ENCODE results near the gene SHROOM3.
A peak's percentile ranks its signal among the peaks of the same experiment; 100 is the strongest.

SHROOM3 gene

DNA sequence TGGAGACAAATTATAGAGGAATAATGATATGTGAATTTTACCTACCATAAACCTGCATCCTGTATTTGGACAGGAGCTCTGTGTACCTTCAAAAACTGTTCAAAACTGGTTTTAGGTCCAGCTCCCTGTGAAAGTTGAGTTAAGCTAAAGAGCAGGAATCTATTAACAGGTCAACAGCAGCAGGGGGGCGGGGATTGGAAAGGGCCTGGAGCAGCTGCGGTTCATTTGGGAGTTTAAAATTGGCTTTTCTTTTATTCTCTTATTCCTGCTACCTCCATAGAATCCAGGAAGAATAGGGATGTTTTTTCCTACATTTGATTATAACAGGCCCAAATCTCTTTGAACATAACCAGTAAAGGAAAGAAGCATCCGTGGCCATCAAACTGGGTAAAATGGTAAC, 23.8 kb downstream of the SHROOM3 start:
- H3K27me3 ChIP-seq (ENCODE audit: control insufficient read depth in 1 of 2, insufficient read depth in 1 of 2, low read length in 2 of 2) = no peaks in the 10 kb centered on the region
- H3K4me3 ChIP-seq (ENCODE audit: insufficient read depth in 1 of 2, low read depth in 1 of 2, low read length in 2 of 2) = no peak overlapping the region
- no peak overlapping the region for H3K23ac ChIP-seq (ENCODE audit: low read length in 2 of 2)
- no peaks in the 10 kb centered on the region for H3K36me3 ChIP-seq (ENCODE audit: control insufficient read depth in 1 of 2, insufficient read depth in 2 of 2, low read depth in 1 of 2, low read length in 2 of 2)
- DNase-seq = peak; percentile 17
- H2AFZ ChIP-seq (ENCODE audit: low read depth, low read length) = no peak overlapping the region
- H2BK15ac ChIP-seq (ENCODE audit: low read depth, poor library complexity, severe bottlenecking) = no peak overlapping the region
- peak overlapping the region; percentile 93 for H2BK5ac ChIP-seq (ENCODE audit: low read depth, low read length, poor library complexity, severe bottlenecking)
- H3K9me3 ChIP-seq (ENCODE audit: control insufficient read depth, low read length) = peaks cover 11% of the 10 kb centered on the region
- peak overlapping the region; percentile 49 for H3K4me2 ChIP-seq (ENCODE audit: low read length, poor library complexity, severe bottlenecking)
- H4K8ac ChIP-seq (ENCODE audit: low read length) = no peak overlapping the region
- H3K9ac ChIP-seq (ENCODE audit: low read length) = no peak overlapping the region
- peak overlapping the region; percentile 19 for H2BK120ac ChIP-seq (ENCODE audit: low read depth, low read length)
- H4K91ac ChIP-seq (ENCODE audit: low read length) = no peak overlapping the region
- H2AK5ac ChIP-seq (ENCODE audit: low read length, severe bottlenecking) = peak overlapping the region; percentile 75
- H3K4me1 ChIP-seq (ENCODE audit: control insufficient read depth, insufficient read depth, low read depth, low read length) = peaks cover 5% of the 10 kb centered on the region
- no CpG with 5 or more reads among the region's 3 CpGs for WGBS
- H3K18ac ChIP-seq (ENCODE audit: low read depth in 1 of 2, low read length in 2 of 2) = peak overlapping the region in 1 of 2 experiments; percentile 33
- no peak overlapping the region for H3K14ac ChIP-seq (ENCODE audit: low read length in 2 of 2)
- no peaks in the 10 kb centered on the region for H3K79me1 ChIP-seq (replicated peaks; ENCODE audit: low read length, poor library complexity, severe bottlenecking)
- H3K27ac ChIP-seq (ENCODE audit: low read length, poor library complexity, severe bottlenecking) = peak overlapping the region; percentile 92
- H3K4ac ChIP-seq (ENCODE audit: low read depth in 1 of 2, low read length in 2 of 2) = no peak overlapping the region
- H2BK12ac ChIP-seq (ENCODE audit: low read length in 2 of 2) = no peak overlapping the region

DNA sequence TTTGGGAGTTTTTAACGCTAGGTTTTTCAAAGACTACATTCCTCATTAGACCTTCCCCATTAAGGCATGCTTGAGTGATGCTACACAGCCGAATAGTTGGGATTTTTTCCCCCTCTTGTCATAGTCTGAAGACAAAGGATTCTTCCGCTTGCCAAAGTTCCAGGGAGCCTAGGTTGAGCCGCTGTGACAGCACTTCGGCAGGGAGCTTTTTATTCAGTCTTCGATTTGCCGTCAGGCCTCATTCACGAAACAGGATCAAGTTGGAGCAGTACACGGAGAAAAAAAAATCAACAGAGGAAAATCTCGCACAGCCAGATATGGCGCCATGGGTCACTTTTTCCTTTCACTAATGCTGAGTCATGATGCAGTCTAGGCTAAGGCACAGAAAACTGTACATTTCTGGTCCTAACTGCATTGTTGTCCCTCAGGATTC, 24.3 kb downstream of the SHROOM3 start:
- peak overlapping the region; percentile 92 for H3K27ac ChIP-seq (ENCODE audit: low read length, poor library complexity, severe bottlenecking)

DNA sequence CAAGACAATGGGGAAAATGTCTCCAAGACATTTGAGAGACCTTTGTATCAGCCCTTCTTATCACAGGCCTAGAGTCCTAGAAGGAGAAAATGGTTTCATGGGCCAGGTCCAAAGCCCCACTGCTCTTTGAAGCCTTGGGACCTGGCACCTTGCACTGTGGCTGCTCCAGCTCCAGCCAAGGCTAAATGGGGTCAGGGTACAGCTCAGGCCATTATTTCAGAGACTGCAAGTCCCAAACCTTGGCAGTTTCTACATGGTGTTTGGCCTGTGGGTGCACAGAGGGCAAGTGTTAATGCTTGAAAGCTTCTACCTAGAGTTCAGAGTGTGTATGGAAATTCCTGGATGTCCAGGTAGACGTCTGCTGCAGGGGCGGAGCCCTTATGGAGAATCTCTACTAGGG, 28.5 kb downstream of the SHROOM3 start:
- no peak overlapping the region for H3K14ac ChIP-seq (ENCODE audit: low read length in 2 of 2)
- 89% methylated on average over 2 of the region's 2 CpGs for WGBS

More for the DNA sequence above, 24.3 kb downstream of the SHROOM3 start:
- H2AFZ ChIP-seq (ENCODE audit: low read depth, low read length) = peak overlapping the region; percentile 15
- H3K14ac ChIP-seq (ENCODE audit: low read length in 2 of 2) = no peak overlapping the region
- no peaks in the 10 kb centered on the region for H3K79me1 ChIP-seq (replicated peaks; ENCODE audit: low read length, poor library complexity, severe bottlenecking)
- no peaks in the 10 kb centered on the region for H3K27me3 ChIP-seq (ENCODE audit: control insufficient read depth in 1 of 2, insufficient read depth in 1 of 2, low read length in 2 of 2)
- 36% methylated on average over 11 of the region's 11 CpGs for WGBS
- H3K4ac ChIP-seq (ENCODE audit: low read depth in 1 of 2, low read length in 2 of 2) = peak overlapping the region in 1 of 2 experiments; percentile 67
- no peak overlapping the region for H4K91ac ChIP-seq (ENCODE audit: low read length)
- H3K4me1 ChIP-seq (ENCODE audit: control insufficient read depth, insufficient read depth, low read depth, low read length) = peaks cover 5% of the 10 kb centered on the region
- peak overlapping the region; percentile 42 for H3K9ac ChIP-seq (ENCODE audit: low read length)
- H3K9me3 ChIP-seq (ENCODE audit: control insufficient read depth, low read length) = peaks cover 13% of the 10 kb centered on the region
- H2BK15ac ChIP-seq (ENCODE audit: low read depth, poor library complexity, severe bottlenecking) = no peak overlapping the region
- H3K36me3 ChIP-seq (ENCODE audit: control insufficient read depth in 1 of 2, insufficient read depth in 2 of 2, low read depth in 1 of 2, low read length in 2 of 2) = no peaks in the 10 kb centered on the region
- H2BK120ac ChIP-seq (ENCODE audit: low read depth, low read length) = no peak overlapping the region
- H2BK5ac ChIP-seq (ENCODE audit: low read depth, low read length, poor library complexity, severe bottlenecking) = peak overlapping the region; percentile 92
- H3K23ac ChIP-seq (ENCODE audit: low read length in 2 of 2) = no peak overlapping the region
- H3K4me3 ChIP-seq (ENCODE audit: insufficient read depth in 1 of 2, low read depth in 1 of 2, low read length in 2 of 2) = no peak overlapping the region
- peak overlapping the region; percentile 59 for H2AK5ac ChIP-seq (ENCODE audit: low read length, severe bottlenecking)
- peak; percentile 71 for DNase-seq
- H2BK12ac ChIP-seq (ENCODE audit: low read length in 2 of 2) = peak overlapping the region in 1 of 2 experiments; percentile 7
- peak overlapping the region; percentile 45 for H4K8ac ChIP-seq (ENCODE audit: low read length)
- peak overlapping the region; percentile 4 for H3K4me2 ChIP-seq (ENCODE audit: low read length, poor library complexity, severe bottlenecking)
- H3K18ac ChIP-seq (ENCODE audit: low read depth in 1 of 2, low read length in 2 of 2) = peak overlapping the region; percentile 50 to 81

GRCh38 chr4:76470064-76470463, 35.0 kb downstream of the SHROOM3 start:
- H2BK15ac ChIP-seq (ENCODE audit: low read depth, poor library complexity, severe bottlenecking) = no peak overlapping the region
- no peak overlapping the region for H3K14ac ChIP-seq (ENCODE audit: low read length in 2 of 2)
- no peak overlapping the region for H2BK120ac ChIP-seq (ENCODE audit: low read depth, low read length)
- no peaks in the 10 kb centered on the region for H3K9me3 ChIP-seq (ENCODE audit: control insufficient read depth, low read length)
- no peak overlapping the region for H2BK12ac ChIP-seq (ENCODE audit: low read length in 2 of 2)
- no peak overlapping the region for H3K18ac ChIP-seq (ENCODE audit: low read depth in 1 of 2, low read length in 2 of 2)
- H3K4me3 ChIP-seq (ENCODE audit: insufficient read depth in 1 of 2, low read depth in 1 of 2, low read length in 2 of 2) = no peak overlapping the region
- no peak overlapping the region for H4K8ac ChIP-seq (ENCODE audit: low read length)
- no peaks in the 10 kb centered on the region for H3K4me1 ChIP-seq (ENCODE audit: control insufficient read depth, insufficient read depth, low read depth, low read length)
- DNase-seq = peak; percentile 18
- H3K27me3 ChIP-seq (ENCODE audit: control insufficient read depth in 1 of 2, insufficient read depth in 1 of 2, low read length in 2 of 2) = peaks cover 0 to 3% of the 10 kb centered on the region in 2 experiments
- no peak overlapping the region for H3K23ac ChIP-seq (ENCODE audit: low read length in 2 of 2)
- H3K79me1 ChIP-seq (replicated peaks; ENCODE audit: low read length, poor library complexity, severe bottlenecking) = no peaks in the 10 kb centered on the region
- no peak overlapping the region for H3K4ac ChIP-seq (ENCODE audit: low read depth in 1 of 2, low read length in 2 of 2)
- no peak overlapping the region for H2BK5ac ChIP-seq (ENCODE audit: low read depth, low read length, poor library complexity, severe bottlenecking)
- H2AK5ac ChIP-seq (ENCODE audit: low read length, severe bottlenecking) = no peak overlapping the region
- H3K27ac ChIP-seq (ENCODE audit: low read length, poor library complexity, severe bottlenecking) = no peak overlapping the region
- H3K9ac ChIP-seq (ENCODE audit: low read length) = no peak overlapping the region
- no peaks in the 10 kb centered on the region for H3K36me3 ChIP-seq (ENCODE audit: control insufficient read depth in 1 of 2, insufficient read depth in 2 of 2, low read depth in 1 of 2, low read length in 2 of 2)
- no peak overlapping the region for H2AFZ ChIP-seq (ENCODE audit: low read depth, low read length)
- H3K4me2 ChIP-seq (ENCODE audit: low read length, poor library complexity, severe bottlenecking) = no peak overlapping the region
- no peak overlapping the region for H4K91ac ChIP-seq (ENCODE audit: low read length)

More for the DNA sequence above, 28.5 kb downstream of the SHROOM3 start:
- no peak overlapping the region for H3K4me3 ChIP-seq (ENCODE audit: insufficient read depth in 1 of 2, low read depth in 1 of 2, low read length in 2 of 2)
- H4K91ac ChIP-seq (ENCODE audit: low read length) = no peak overlapping the region
- no peak overlapping the region for H2AK5ac ChIP-seq (ENCODE audit: low read length, severe bottlenecking)
- H2BK120ac ChIP-seq (ENCODE audit: low read depth, low read length) = no peak overlapping the region
- H3K4me1 ChIP-seq (ENCODE audit: control insufficient read depth, insufficient read depth, low read depth, low read length) = no peaks in the 10 kb centered on the region
- no peaks in the 10 kb centered on the region for H3K36me3 ChIP-seq (ENCODE audit: control insufficient read depth in 1 of 2, insufficient read depth in 2 of 2, low read depth in 1 of 2, low read length in 2 of 2)
- H3K4ac ChIP-seq (ENCODE audit: low read depth in 1 of 2, low read length in 2 of 2) = no peak overlapping the region
- no peak overlapping the region for H4K8ac ChIP-seq (ENCODE audit: low read length)
- no peaks in the 10 kb centered on the region for H3K79me1 ChIP-seq (replicated peaks; ENCODE audit: low read length, poor library complexity, severe bottlenecking)
- no peak overlapping the region for H2AFZ ChIP-seq (ENCODE audit: low read depth, low read length)
- peaks cover 13% of the 10 kb centered on the region for H3K9me3 ChIP-seq (ENCODE audit: control insufficient read depth, low read length)
- H2BK15ac ChIP-seq (ENCODE audit: low read depth, poor library complexity, severe bottlenecking) = no peak overlapping the region
- H2BK12ac ChIP-seq (ENCODE audit: low read length in 2 of 2) = no peak overlapping the region
- no peak overlapping the region for H3K4me2 ChIP-seq (ENCODE audit: low read length, poor library complexity, severe bottlenecking)
- no peak overlapping the region for H3K9ac ChIP-seq (ENCODE audit: low read length)
- no peak overlapping the region for H3K23ac ChIP-seq (ENCODE audit: low read length in 2 of 2)
- H3K18ac ChIP-seq (ENCODE audit: low read depth in 1 of 2, low read length in 2 of 2) = no peak overlapping the region
- H3K27ac ChIP-seq (ENCODE audit: low read length, poor library complexity, severe bottlenecking) = no peak overlapping the region
- H3K27me3 ChIP-seq (ENCODE audit: control insufficient read depth in 1 of 2, insufficient read depth in 1 of 2, low read length in 2 of 2) = peaks cover 0 to 3% of the 10 kb centered on the region in 2 experiments
- H2BK5ac ChIP-seq (ENCODE audit: low read depth, low read length, poor library complexity, severe bottlenecking) = no peak overlapping the region
- no peak for DNase-seq
